ENCODE data around the gene PYM1. TPM values are rescaled to one million over a fixed set of nuclear protein-coding genes. Genes with fewer than 3 reads are reported as not detected.

The PYM1 gene
- total and polyA plus RNA-seq, 2 of the 13 experiments (the other 11 are each of a cell fraction or from before 2014, with no cell fraction given): 44.0 to 51.8 TPM

DNA sequence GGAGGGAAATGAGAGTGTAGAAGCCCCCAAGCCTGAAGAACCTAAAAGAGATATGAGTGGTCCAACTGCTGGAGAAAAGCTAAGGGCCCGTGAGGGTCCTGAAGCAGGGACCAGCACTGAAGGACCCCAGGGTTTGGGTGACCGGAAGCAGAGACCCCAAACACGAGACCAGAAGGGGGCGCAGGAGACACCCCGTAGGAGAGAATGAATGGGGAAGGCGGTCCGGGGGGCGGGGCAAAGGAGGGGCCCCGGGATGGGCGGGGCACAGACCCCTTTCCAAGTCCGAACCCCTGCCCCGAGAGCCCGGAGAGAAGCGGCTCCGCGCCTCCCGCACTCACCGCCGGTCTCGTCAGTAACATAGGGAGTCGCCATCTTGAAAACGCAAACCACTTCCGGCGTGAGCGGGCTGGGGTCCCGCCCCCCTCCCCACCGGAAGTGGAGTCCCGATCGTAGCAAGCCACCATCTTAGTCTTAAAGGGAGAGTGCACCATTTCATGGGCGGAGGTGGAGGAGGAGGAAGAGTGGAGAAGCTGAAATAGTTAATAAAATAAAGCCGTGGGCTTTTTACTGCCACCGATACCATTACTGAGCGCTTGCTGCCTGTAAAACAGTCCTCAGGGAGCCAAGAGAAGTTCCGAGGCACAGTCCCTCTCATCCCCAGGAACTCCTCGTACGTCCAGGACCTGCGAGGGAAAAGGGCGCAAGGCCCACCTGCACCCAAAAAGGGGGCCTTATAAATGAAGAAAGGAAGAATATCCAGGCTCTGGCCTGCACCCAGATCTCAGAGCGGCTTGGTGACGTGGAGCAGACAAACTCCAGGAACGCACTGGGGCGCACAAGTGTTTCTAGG is 731 bp downstream of the PYM1 start (continued):
- no peak for TF ChIP-seq MTERF4 (CRISPR knock-in tag; IDR thresholded peaks at IDR 0.05)
- no peak for TF ChIP-seq SNAI1 (CRISPR knock-in tag; IDR thresholded peaks at IDR 0.05; ENCODE audit: borderline replicate concordance)
- TF ChIP-seq ZNF180 (CRISPR knock-in tag; IDR thresholded peaks at IDR 0.05; ENCODE audit: borderline replicate concordance, low read depth): no peak
- no peak for TF ChIP-seq ATF7-NPFF (CRISPR knock-in tag; IDR thresholded peaks at IDR 0.05; ENCODE audit: low read depth)
- no peak for TF ChIP-seq TFAP4 (IDR thresholded peaks at IDR 0.05; ENCODE audit: borderline replicate concordance, low read depth)
- no peak for TF ChIP-seq MAFK (conservative IDR thresholded peaks at IDR 0.05 in 1 of 2, IDR thresholded peaks at IDR 0.05 in 1 of 2; ENCODE audit: low read length in 2 of 2)
- no peak for TF ChIP-seq CHD2 (IDR thresholded peaks at IDR 0.05; ENCODE audit: low read depth, low read length)
- no peak for TF ChIP-seq SP1 (IDR thresholded peaks at IDR 0.05)
- TF ChIP-seq SP1 (CRISPR knock-in tag; IDR thresholded peaks at IDR 0.05): peak; percentile 64; the same call in 1 of the 2 replicates
- TF ChIP-seq ZNF337 (CRISPR knock-in tag; IDR thresholded peaks at IDR 0.05; ENCODE audit: borderline replicate concordance, low read depth): 0 out of 2 replicates have a peak, but pooled peaks have one; percentile 67
- TF ChIP-seq ZNF839 (CRISPR knock-in tag; IDR thresholded peaks at IDR 0.05; ENCODE audit: borderline replicate concordance): no peak
- peak; percentile 13; the same call in 1 of the 2 replicates for TF ChIP-seq POGZ (CRISPR knock-in tag; IDR thresholded peaks at IDR 0.05)
- TF ChIP-seq ZNF850 (CRISPR knock-in tag; conservative IDR thresholded peaks at IDR 0.05): 0 out of 2 replicates have a peak, but pooled peaks have one; percentile 76
- TF ChIP-seq ZNF543 (CRISPR knock-in tag; IDR thresholded peaks at IDR 0.05): no peak
- no peak for TF ChIP-seq ZKSCAN5 (CRISPR knock-in tag; IDR thresholded peaks at IDR 0.05)
- TF ChIP-seq NFKB2 (CRISPR knock-in tag; IDR thresholded peaks at IDR 0.05; ENCODE audit: borderline replicate concordance): no peak
- no peak for TF ChIP-seq CSRNP2 (CRISPR knock-in tag; conservative IDR thresholded peaks at IDR 0.05; ENCODE audit: low read depth)
- TF ChIP-seq ZNF24 (IDR thresholded peaks at IDR 0.05): no peak
- no peak for TF ChIP-seq SNAPC5 (CRISPR knock-in tag; IDR thresholded peaks at IDR 0.05; ENCODE audit: borderline replicate concordance)
- TF ChIP-seq ZNF782 (CRISPR knock-in tag; IDR thresholded peaks at IDR 0.05; ENCODE audit: borderline replicate concordance): no peak
- TF ChIP-seq ZNF124 (CRISPR knock-in tag; IDR thresholded peaks at IDR 0.05): no peak
- no peak; the same call in 1 of the 2 replicates for TF ChIP-seq BRCA1 (CRISPR knock-in tag; IDR thresholded peaks at IDR 0.05)
- peak; percentile 66 for TF ChIP-seq PHF20 (CRISPR knock-in tag; IDR thresholded peaks at IDR 0.05)
- no peak for TF ChIP-seq MBD4 (IDR thresholded peaks at IDR 0.05; ENCODE audit: borderline replicate concordance, low read length)
- no peak for TF ChIP-seq ZSCAN29 (CRISPR knock-in tag; conservative IDR thresholded peaks at IDR 0.05)
- TF ChIP-seq, protein P1, sequence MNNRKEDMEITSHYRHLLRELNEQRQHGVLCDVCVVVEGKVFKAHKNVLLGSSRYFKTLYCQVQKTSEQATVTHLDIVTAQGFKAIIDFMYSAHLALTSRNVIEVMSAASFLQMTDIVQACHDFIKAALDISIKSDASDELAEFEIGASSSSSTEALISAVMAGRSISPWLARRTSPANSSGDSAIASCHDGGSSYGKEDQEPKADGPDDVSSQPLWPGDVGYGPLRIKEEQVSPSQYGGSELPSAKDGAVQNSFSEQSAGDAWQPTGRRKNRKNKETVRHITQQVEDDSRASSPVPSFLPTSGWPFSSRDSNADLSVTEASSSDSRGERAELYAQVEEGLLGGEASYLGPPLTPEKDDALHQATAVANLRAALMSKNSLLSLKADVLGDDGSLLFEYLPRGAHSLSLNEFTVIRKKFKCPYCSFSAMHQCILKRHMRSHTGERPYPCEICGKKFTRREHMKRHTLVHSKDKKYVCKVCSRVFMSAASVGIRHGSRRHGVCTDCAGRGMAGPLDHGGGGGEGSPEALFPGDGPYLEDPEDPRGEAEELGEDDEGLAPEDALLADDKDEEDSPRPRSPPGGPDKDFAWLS (CRISPR knock-in tag; IDR thresholded peaks at IDR 0.05; ENCODE audit: borderline replicate concordance): no peak

Data from HepG2 (cell line).